Measurements from ENCODE around the gene FGGY.
"Not testable (repeated sequence)": the region's sequence is repeated elsewhere in the genome, so short reads cannot be mapped to it uniquely, and the experiment has no call there.

FGGY gene

DNA sequence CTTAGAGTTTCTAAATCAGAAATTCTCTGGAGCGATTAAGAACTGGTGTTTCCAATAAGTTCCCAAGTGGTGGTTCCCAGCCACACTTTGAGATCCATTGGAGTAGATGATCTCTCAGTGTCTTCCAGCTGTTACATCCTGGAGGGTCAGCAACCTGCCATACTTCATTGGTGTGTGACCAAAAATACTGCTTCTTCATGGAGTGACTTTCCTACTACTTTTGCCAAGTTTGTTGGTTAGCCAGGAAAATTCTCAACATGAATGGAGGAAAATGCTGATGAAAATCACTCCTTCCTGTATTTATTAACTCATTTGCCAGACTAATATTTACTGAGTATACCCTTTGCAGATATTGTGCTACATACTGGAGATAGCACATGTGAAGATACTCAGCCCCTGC lies 186.1 kb downstream of the FGGY start:
- no peak for DNase-seq (ENCODE audit: low read depth)

DNA sequence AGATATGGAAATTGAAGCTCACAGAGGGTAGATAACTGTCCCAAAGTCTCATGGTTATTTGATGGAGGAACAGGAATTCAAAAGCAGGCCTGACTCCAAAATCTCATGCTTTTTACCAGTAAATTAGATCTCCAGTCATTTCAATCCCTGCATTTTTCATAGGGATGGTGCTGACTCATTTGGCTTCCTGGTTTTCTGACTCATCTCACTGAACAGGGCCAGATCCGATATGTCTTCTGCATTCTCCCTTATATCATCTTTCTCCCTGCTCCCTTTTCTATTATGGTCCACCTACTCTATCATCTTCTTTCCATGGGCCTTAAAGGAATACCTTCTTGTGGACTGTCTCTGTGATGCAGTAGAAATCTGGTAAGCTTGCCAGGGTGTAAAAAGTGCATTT lies 187.2 kb downstream of the FGGY start:
- DNase-seq (ENCODE audit: low read depth) = peak; percentile 92

DNA sequence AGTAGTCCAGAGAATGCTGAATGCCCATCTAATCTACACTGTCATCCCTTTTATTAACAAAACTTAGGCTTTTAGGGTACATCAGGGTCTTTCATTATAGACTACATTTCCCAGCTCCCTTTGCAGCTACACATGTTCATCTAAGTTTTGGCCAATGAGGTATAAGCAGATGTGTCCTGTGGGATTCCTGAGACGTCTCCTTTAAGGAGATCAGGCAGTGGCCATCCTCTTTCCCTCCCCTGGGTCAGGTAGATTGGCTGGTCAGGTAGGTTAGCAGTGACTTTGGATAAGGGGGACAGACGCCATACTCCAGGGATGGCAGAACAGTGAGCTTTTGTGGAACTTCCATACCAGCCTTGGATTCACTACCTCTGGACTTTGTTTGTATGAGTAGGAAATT lies 188.3 kb downstream of the FGGY start:
- DNase-seq (ENCODE audit: low read depth) = no peak

DNA sequence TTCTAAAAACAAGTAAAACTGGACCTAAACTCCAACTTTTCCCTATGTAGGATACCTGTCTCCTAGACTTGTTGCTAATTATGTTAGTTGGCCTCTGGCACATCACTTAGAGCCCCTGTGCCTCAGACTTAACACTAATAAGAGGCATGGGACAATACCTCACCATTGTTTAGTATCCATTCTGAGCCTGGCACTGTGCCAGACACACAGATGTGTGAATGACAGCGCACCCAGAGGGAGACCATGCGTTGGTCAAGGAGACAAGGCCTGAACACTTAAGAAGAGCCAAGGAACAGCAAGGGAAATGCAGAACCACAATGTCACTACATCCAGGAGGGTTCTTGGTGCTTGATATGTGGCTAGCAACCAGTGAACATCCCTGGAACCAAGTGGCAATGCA lies 189.1 kb downstream of the FGGY start:
- DNase-seq (ENCODE audit: low read depth) = no peak

DNA sequence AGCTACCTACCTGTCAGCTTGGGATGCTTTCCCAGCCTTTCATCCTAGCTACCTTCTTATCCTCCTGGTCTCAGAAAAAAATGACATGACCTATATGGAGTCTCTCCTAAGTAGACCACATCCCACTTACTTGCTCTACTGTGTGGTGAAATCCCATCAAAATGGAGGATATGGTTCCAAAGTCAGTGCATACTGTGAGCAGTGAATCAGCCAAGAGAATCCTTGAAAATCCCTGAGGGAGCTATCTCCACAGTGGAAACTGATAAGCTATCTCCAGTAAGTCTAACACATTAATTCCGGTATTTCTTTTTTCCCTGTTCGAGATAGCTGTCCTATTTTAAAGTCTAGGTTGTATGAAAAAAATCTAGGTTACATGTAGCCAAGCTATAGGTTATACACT lies 189.7 kb downstream of the FGGY start:
- peak; percentile 97 for DNase-seq (ENCODE audit: low read depth)

DNA sequence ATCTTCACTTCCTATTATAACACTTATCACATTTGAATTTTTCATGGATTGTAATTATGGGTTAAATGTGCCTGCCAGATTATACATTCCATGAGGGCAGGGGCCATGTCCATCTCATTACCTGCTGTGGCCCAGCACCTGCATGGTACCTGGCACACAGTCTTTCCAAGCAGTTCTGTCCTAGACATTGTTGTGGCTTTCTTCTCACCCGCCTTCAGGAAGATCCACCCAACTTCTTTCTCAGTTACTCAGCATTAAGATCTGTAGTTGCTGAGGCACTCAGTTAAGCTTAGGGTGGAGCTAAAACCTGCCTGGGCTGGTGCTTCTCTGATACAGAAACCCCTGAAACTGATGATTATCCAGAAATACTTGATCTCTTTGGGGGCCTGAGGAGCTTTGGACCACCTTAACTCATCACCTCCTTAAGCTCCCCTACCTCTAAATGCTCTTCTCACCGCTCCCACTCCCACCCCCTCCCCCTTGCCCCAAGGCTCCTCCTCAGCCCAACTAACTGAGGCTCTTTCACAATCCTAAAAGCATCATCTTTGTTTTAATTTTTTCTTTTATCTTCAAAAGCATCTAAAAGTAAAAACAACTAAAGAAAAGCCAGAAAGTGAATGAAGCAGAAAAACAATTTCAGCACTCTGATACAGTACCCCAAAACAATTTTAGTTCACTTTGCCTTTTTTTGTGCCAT lies 190.6 kb downstream of the FGGY start:
- DNase-seq (ENCODE audit: low read depth) = peak; percentile 91

DNA sequence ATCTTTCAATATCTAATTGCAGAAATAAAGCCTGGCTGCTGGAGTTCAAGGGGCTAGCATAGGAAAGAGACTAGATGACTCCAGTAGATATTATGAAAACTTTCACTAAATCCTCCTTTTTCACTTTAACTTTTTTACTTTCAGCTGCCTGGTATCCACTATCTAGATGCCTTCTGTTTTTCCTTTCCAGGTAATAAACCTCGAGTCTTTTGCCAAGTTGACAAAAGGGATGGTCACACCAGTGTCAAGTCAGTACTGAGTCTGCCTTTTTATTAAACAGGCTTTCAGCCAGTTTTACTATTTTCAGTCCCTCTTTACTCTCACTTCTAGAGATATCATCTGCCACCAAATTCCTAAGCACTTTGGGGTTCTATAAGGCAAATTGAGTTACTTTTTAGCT lies 195.6 kb downstream of the FGGY start:
- DNase-seq (ENCODE audit: low read depth) = no peak

DNA sequence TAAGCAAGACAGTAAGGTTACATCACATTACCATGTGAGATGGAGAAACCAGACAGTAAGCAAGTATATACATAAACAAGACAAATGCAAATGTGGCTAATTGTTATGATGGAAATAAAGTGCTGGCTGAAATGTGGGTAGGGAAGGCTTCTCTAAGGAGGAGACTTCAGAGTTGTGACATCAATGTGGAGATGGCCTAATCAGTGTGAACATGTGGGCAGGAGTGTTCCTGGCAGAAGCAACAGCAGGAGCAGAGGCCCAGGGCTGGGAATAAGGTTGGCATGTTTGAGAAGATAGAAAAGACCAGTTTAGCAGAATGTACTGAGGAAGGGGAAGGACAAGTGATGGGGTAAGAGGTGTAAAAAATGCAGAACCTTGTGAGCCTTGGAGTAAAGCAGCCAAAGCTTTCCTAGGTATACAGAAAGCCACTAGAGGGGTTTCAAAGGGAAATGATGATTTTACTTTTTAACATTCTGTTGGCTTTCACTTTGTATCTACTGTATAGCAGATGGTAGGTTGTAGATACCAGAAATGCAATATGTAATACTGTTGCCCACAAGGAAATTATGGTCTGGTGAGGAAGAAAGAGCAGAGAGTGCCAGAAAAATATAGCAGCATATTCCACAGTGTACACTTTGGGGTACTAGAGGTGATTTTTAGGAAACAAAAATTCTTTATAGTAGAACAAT lies 197.4 kb downstream of the FGGY start:
- DNase-seq (ENCODE audit: low read depth) = peak; percentile 82

DNA sequence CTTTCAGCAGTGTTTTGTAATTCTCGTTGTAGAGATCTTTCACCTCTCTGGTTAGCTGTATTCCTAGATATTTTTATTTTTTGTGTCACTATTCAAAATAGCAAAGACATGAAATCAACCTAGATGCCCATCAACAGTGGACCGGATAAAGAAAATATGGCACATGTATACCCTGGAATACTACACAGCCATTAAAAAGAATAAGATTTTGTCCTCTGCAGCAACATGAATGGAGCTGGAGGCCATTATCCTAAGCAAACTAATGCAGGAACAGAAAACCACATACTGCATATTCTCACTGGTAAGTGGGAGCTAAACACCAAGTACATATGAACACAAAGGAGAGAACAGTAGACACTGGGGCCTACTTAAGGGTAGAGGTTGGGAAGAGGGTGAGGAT lies 199.3 kb downstream of the FGGY start:
- DNase-seq (ENCODE audit: low read depth) = not testable (repeated sequence)

DNA sequence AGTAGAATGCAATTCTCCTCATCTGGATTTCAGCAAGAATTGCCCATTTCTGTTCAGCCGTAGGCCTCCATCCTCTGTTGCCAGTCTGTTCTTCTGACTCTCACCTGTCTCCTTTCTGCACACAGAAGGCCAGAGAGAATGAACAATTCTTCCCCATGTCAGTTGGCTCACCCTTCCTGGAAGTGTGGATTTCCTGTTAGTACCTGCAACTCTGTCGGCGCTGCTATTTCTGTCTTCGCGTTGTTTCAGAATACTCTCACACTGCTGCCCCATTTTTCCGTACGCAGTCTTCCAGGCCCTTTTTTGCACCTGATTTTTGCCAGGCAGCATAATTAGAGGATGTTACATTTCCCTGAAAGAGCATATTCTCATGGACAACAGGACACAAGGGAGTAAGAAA lies 200.7 kb downstream of the FGGY start:
- no peak for DNase-seq (ENCODE audit: low read depth)

DNA sequence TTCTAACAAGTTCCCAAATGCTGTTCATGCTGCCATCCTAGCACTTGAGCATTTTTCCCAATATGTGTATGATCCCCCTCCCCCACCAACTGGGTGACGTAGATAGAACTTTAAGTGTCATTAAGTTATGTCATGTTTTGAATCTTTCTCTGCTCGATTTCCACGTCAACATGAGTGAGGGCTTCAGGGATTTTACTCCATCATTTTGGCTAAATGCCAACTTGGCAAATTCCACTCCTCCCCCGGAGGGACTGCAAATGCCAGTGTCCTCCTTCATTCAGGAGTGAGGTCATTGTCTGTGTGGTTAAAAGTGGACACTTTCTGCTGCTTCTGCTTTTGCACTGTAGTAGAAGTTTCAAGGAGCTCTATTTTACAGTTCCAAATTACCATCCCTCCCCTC lies 201.7 kb downstream of the FGGY start:
- peak; percentile 78 for DNase-seq (ENCODE audit: low read depth)

DNA sequence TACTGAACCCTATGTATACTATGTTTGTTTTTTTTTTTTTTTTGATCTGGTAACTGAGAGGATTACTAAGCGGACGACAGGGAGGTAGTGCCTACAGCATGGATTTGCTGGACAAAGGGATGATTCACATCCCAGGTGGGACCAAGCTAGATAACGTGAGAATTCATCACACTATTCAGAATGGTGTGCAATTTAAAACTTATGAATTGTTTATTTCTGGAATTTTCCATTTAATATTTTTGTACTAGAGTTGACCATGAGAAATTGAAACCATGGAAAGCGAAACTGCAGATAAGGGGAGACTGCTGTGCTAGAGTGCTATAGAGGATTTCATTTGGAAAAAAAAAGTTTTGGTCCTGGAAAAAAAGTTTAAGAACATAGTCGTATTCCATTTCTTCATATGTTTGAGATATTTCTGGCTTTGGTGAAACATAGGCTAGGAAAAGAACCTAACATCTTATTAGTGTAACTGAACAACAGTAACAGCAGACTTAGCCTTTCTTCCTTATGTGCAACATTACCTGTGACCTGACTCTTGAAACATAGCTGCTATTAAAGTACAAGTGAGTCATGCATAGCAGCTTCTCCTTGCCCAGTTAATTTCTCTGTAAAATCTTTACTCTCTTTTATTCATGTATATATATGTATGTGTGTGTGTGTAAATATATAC lies 202.5 kb downstream of the FGGY start:
- DNase-seq (ENCODE audit: low read depth) = peak; percentile 59

DNA sequence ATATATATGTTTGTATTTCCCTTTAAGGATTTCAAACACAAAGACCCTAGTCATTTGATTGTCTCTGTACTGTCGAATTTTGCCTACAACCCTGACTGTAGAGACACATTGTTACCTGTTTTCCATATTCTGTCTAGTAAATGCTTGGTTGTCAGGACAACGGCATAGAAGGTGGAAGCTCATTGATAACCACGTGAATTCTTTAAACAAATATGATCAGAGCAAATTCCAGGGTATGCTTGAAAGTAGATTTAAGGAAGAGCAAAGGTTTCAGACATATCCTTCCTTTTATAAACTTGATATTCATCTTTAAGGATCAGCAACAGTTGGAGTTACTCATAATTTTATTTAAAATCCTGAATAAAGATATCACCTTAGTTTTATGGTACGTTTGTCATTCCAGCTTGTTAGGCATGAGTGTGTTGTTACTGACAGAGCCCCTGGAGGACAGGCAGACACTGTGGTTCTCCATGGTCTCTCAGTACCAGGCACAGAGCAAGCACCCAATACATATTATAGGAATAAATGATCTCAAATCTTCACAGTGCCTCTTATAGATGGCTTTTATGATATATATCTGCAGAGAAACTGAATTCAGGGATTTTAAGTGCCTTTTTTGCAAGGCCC lies 203.2 kb downstream of the FGGY start:
- no peak for DNase-seq (ENCODE audit: low read depth)

DNA sequence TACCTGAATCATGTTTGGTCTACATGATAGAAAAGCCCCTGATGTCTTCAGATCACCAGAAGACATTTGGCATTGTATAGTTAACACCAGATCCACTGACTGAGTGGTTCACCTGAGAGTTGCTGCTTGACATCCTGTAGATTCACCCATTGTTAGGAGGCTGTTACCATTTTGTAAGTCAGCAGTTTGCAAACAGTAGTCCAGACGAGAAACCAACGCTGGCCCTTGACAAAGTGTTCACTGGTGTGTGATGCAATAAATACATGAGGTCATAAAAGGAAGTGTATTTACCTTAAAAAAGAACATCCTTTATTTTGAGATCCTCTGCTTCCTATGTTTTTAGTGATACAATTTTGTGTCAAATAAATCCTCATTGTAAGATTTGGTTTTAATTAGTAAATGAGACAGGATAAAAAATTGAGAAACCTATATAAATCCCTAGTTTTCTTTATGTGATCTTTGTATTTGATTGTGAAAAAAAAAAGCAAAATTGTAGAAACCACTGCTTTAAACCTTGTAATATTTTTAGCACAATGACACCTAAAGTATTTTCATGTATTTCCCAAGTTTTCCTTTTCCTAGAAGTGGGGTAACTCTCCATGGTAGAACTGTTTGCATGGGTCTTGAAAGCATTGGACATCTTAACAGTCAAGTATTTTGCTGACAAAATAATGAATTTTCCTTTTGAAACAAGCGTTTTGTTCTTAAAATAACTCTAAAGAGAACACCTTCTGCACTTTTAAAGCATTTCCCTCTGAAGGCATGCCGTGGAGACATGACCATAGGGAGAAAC lies 204.3 kb downstream of the FGGY start:
- DNase-seq (ENCODE audit: low read depth) = peak; percentile 50

DNA sequence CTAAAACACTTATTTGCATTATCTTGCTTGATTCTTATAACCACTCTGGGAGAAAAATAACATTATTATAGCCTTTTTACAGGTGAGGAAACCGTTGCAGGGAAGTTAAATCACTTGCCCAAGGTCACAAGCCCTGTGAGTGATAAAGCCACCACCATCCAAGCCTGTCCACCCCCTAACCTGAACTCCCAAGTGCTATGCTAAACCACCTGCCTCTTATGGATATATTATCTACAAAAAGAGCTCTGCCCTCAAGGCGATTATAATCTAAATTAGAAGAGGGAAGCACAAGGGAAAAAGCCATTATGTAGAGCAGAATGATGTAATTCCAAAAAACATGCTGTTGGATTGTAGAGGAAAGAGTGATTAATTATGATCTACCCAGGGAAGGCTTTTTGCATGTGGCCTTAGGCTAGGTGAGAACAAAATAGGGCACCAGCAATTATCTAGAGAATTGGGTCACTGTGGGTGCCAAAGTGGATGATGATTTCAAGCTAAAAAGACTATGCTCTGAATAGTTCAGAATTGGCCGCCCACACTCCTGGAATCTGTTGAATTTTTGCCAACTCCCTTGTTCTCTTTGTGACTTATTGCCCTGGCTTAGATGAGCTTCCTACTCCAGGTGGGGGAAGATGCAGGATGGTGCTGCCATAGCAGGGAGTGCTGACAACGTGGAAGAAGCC lies 205.3 kb downstream of the FGGY start:
- DNase-seq (ENCODE audit: low read depth) = peak; percentile 87

DNA sequence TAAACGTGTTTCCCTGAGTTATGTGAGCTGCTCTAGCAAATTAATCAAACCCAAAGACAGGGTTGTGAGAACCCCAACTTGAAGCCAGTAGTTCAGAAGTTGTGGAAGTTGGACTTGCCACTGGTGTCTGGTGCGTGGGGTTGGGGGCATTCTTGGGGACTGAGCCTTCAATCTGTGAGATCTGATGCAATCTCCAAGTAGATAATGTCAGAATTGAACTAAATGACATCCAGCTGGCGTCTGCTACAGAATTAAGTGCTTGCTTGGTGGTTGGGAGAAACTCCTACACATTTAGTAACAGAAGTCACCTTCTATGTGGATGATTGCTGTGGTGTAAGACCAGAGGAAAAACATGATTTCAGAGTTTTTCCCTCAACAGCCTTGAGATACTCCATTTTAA lies 207.4 kb downstream of the FGGY start:
- DNase-seq (ENCODE audit: low read depth) = no peak

DNA sequence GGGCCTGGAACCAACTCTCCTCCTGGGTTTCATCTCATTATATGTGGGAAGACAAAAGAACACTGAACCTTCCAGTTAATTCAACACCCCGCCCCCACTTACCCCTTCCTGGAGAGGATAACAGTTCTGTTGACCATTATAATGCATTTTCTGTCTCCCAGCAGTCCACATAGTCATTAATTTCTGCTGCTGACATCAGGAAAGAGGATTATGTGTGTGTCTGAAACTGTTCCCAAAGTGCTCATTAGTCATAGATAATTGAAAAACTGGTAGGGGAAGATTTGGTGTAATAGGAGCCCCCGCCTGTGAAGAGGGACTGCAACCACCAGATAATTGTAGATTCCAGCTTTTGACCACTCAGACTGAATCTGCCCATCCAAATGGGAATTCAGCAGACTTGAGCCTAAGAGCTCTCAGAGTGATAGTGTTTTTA lies 208.7 kb downstream of the FGGY start:
- DNase-seq (ENCODE audit: low read depth) = peak; percentile 72

DNA sequence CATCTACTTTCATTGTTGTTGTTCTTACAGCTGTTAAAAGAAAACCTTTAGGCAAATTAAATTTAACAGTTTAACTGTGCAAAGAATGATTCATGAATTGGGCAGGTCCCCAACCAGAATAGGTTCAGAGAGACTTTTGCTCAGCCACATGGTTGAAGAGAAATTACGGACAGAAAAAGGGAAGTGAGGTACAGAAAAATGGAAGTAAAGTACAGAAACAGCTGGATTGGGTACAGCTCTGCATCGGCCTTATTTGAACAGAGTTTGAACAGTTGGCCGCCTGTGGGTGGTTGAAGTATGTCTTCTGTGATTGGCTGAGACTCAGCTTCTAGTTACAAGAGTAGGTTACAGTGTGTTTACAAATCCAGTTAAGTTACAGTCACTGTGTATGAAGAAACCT lies 210.1 kb downstream of the FGGY start:
- no peak for DNase-seq (ENCODE audit: low read depth)

DNA sequence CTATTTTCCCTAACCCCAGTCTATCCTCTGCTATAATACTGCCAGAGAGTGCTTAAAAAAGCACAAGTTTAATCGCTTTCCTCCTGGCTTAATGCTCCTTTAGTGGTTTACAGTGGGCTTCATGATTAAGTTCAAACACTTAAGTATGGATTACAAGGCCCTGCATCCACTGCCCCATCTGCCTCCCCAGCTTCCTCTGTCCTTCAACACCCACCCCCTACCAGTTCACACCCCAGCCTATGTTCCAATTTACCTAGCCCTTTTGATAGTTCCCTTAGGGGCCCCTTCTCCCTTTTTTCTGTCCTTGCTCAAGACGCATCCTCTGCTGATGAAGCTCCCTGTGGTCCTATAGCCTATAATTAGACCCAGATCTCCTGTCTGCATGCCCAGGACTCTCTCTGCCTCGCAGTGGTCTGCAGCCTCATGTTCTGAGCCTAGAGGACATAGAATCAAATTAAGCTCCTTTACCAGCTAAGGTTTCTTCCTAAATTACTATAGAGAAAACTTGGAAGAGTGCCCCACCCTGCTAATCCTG lies 212.5 kb downstream of the FGGY start:
- no peak for DNase-seq (ENCODE audit: low read depth)

DNA sequence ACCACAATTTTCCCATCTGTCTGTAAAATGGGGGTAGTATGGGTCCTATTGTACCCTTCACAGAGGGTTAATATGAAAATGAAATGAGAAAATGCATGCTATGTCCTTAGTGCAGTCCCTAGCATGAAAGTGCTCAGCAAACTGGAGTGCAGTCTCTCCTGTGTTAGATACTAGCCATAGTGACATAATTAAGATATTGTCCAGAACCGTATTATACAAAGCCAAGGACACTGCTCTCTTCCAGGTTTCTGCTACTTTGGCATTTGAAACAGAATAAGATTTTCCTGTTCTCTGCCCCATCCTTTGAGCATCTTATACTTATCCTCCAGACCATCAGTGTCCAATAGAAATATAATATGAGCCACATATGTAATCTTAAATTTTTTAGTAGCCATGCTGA lies 213.4 kb downstream of the FGGY start:
- DNase-seq (ENCODE audit: low read depth) = no peak
